HepG2 (cell line): ENCODE data around the gene RFX2. TPM values are rescaled to one million over a fixed set of nuclear protein-coding genes. Genes with fewer than 3 reads are reported as not detected.

Experiments used
- ATAC-seq: fragments of 200-7000 bp; cut with Tn5 transposase; 3 replicates; pipeline ENCODE4 v1.9.1; 2020; ENCODE audit warnings: mild to moderate bottlenecking, moderate library complexity
- BruUV-seq: library from RNA; stranded (reverse); fragments of 400-500 nt; replicated peaks from 2 replicates; lab custom pipeline; 2021; lab: Mats Ljungman, UMichigan
- CTCF ChIA-PET: fragments of 300-600 bp; formaldehyde crosslinking; extraction: SDS; loops from one replicate; lab custom pipeline; 2021; ENCODE audit warnings: low total read pairs, inconsistent platforms, low intra/inter-chr PET ratio; lab: Yijun Ruan, JAX
- POLR2A ChIA-PET: fragments of 350-600 bp; sonication (Branson Sonifier 250); formaldehyde crosslinking; loops from one replicate; lab custom pipeline; 2020; ENCODE audit warnings: antibody characterized with exemption, inconsistent platforms; lab: Yijun Ruan, JAX
- DNase-seq: peaks from one replicate; pipeline ENCODE4 v3.0.0-alpha.2; 2015; ENCODE audit warnings: low spot score
- FAIRE-seq: peaks from 3 replicates; lab custom pipeline; 2011; peaks lifted over from hg19 to GRCh38; lab: Jason Lieb, UNC
- H2AFZ ChIP-seq: one replicate; pipeline ENCODE4 v1.6.1; 2011; ENCODE audit warnings: low read length, inconsistent platforms
- H3K27ac ChIP-seq: fragments of 300-600 bp; 3 replicates; pipeline ENCODE4 v1.8.0; 2011; ENCODE audit warnings: mixed run types, mild to moderate bottlenecking, mixed read lengths, low read length, inconsistent platforms; ENCODE audit not compliant: insufficient read depth; ENCODE audit errors: extremely low read length
- H3K27me3 ChIP-seq, 2 experiments: fragments of 200-600 bp in 1 of 2; 2 replicates in 1 of 2; 3 replicates in 1 of 2; pipeline versions ENCODE4 v1.6.0 to v1.8.0; 2011; ENCODE audit warnings: low read length in 2 of 2, mild to moderate bottlenecking in 2 of 2, moderate library complexity in 2 of 2, inconsistent platforms in 1 of 2; ENCODE audit not compliant: insufficient read depth in 2 of 2, control insufficient read depth in 1 of 2
- H3K36me3 ChIP-seq, 2 experiments: fragments of 200-600 bp in 1 of 2; replicated peaks in 1 of 2; 2 replicates in 1 of 2; 3 replicates in 1 of 2; pipeline versions ENCODE4 v1.5.1 to v1.8.0; 2011; ENCODE audit warnings: low read length in 2 of 2, inconsistent platforms in 1 of 2; ENCODE audit not compliant: insufficient read depth in 2 of 2, control insufficient read depth in 1 of 2
- H3K4me1 ChIP-seq: 2 replicates; pipeline ENCODE4 v1.5.1; 2012; ENCODE audit warnings: low read length, inconsistent platforms; ENCODE audit not compliant: insufficient read depth
- H3K4me2 ChIP-seq: 2 replicates; pipeline ENCODE4 v1.6.0; 2011; ENCODE audit warnings: low read depth, low read length, inconsistent platforms
- H3K4me3 ChIP-seq, 3 experiments: fragments of 200-600 bp in 1 of 3; sonication (generic), shearing (Covaris generic) in 1 of 3; replicated peaks in 1 of 3; 2 replicates each; pipeline ENCODE4 v1.5.1; 2011 to 2016; ENCODE audit warnings: low read length in 3 of 3, inconsistent platforms in 2 of 3, low read depth in 2 of 3, mild to moderate bottlenecking in 2 of 3, control low read depth in 1 of 3, mixed read lengths in 1 of 3; ENCODE audit not compliant: insufficient read depth in 1 of 3
- H3K79me2 ChIP-seq: one replicate; pipeline ENCODE4 v1.6.1; 2011; ENCODE audit warnings: low read length, inconsistent platforms; ENCODE audit not compliant: insufficient read depth
- H3K9ac ChIP-seq: 2 replicates; pipeline ENCODE4 v1.6.0; 2011; ENCODE audit warnings: mild to moderate bottlenecking, low read depth, low read length, inconsistent platforms; ENCODE audit not compliant: insufficient read depth
- H3K9me3 ChIP-seq: 2 replicates; pipeline ENCODE4 v1.5.1; 2012; ENCODE audit warnings: mild to moderate bottlenecking, low read length
- H4K20me1 ChIP-seq: 2 replicates; pipeline ENCODE4 v1.6.0; 2011; ENCODE audit warnings: inconsistent platforms, mild to moderate bottlenecking, low read length, moderate library complexity; ENCODE audit not compliant: insufficient read depth
- HNRNPH1 ChIP-seq: fragments of 200-400 bp; formaldehyde crosslinking; optimal IDR thresholded peaks from 2 replicates; pipeline ENCODE3; 2017; ENCODE audit warnings: mild to moderate bottlenecking, low read depth, low read length
- PHF21A ChIP-seq: sonication (generic); formaldehyde crosslinking; IDR thresholded peaks from 2 replicates; pipeline ENCODE4 v1.5.0; 2020; ENCODE audit warnings: mild to moderate bottlenecking, missing genetic modification reagents
- ZNF101 ChIP-seq: sonication (generic); formaldehyde crosslinking; IDR thresholded peaks from 2 replicates; pipeline ENCODE4 v1.4.0; 2020; ENCODE audit warnings: mild to moderate bottlenecking, low read depth, missing genetic modification reagents, borderline replicate concordance
- ZNF432 ChIP-seq: sonication (generic); formaldehyde crosslinking; IDR thresholded peaks from 2 replicates; pipeline ENCODE4 v1.5.0; 2020; ENCODE audit warnings: missing genetic modification reagents, mild to moderate bottlenecking, borderline replicate concordance
- WGBS: methylation state at CpG from one replicate; pipeline ENCODE4 v1.1.6; 2017; ENCODE audit warnings: low lambda C conversion rate; 5-methylcytosine and 5-hydroxymethylcytosine counted together
- in situ Hi-C: cut with HindIII; loops from 2 replicates; pipeline ENCODE4 v1.10.0; 2017; ENCODE audit warnings: low pct_unique_long_range_greater_than_20kb; ENCODE audit not compliant: extremely low pct_ligation_motif_present
- intact Hi-C: fragments of 100-400 bp; cut with micrococcal nuclease; formaldehyde crosslinking; loops from one replicate; pipeline ENCODE4 v1.10.0; 2022; ENCODE audit not compliant: unreplicated experiment
- polyA plus RNA-seq, 8 experiments: library from polyadenylated mRNA; depleted of rRNA in 3 of 8; stranded (reverse) in 7 of 8; unstranded in 1 of 8; fragments of >200 nt; fragmentation: Illumina TruSeq in 4 of 8; extraction: Trizol in 4 of 8; gene quantifications; 2 replicates each; pipeline versions ENCODE4 v1.2.1 to v1.2.3, GENCODE V29; 2011 to 2016; ENCODE audit warnings: low read depth in 4 of 8, missing spikeins in 1 of 8, mixed read lengths in 1 of 8; ENCODE audit not compliant: insufficient read depth in 1 of 8
- total RNA-seq, 5 experiments: library from RNA; depleted of rRNA; stranded (reverse); fragments of >200 nt; fragmentation: Illumina TruSeq; extraction: Trizol; gene quantifications; 2 replicates each; pipeline ENCODE4 v1.2.3, GENCODE V29; 2016; ENCODE audit warnings: low read depth in 1 of 5
- TF ChIP-seq, protein P1 (sequence below): sonication (generic); formaldehyde crosslinking; IDR thresholded peaks from 2 replicates; pipeline ENCODE4 v1.4.0; 2020; ENCODE audit warnings: missing genetic modification reagents
- TF ChIP-seq, protein P2 (sequence below): sonication (generic); formaldehyde crosslinking; IDR thresholded peaks from 2 replicates; pipeline ENCODE4 v1.5.0; 2020; ENCODE audit warnings: mild to moderate bottlenecking, missing genetic modification reagents, borderline replicate concordance

The RFX2 gene
- total and polyA plus RNA-seq, 2 of the 13 experiments (the other 11 are each of a cell fraction or from before 2014, with no cell fraction given), result 2.8 to 3.3 TPM

DNA sequence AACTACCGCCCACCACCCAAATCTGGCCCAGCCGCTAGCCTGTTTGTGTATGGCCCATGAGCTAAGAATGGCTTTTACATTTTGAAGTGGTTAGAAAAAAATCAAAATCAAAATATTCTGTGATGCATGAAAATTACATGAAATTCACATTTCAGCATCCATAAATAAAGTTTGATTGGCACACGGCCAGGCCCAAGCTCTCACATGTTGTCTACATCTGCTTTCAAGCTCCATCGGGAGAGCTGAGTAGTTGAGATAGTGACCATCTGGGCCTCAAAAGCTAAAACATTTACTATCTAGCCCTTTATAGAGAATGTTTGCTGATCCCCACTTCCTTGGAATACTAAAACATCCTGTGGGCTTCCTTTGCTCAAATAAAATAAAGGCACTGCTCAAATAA, 14.5 kb downstream of the RFX2 start:
- H3K27me3 ChIP-seq, result 0 out of 5 replicates have a peak, but pooled peaks cover 0 to 3% of the 10 kb centered on the region in 2 experiments
- intact Hi-C loops (no loop called here), in situ Hi-C loops (no loop called here)
- TF ChIP-seq, protein P1, sequence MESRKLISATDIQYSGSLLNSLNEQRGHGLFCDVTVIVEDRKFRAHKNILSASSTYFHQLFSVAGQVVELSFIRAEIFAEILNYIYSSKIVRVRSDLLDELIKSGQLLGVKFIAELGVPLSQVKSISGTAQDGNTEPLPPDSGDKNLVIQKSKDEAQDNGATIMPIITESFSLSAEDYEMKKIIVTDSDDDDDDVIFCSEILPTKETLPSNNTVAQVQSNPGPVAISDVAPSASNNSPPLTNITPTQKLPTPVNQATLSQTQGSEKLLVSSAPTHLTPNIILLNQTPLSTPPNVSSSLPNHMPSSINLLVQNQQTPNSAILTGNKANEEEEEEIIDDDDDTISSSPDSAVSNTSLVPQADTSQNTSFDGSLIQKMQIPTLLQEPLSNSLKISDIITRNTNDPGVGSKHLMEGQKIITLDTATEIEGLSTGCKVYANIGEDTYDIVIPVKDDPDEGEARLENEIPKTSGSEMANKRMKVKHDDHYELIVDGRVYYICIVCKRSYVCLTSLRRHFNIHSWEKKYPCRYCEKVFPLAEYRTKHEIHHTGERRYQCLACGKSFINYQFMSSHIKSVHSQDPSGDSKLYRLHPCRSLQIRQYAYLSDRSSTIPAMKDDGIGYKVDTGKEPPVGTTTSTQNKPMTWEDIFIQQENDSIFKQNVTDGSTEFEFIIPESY (CRISPR knock-in tag), result no peak
- TF ChIP-seq, protein P2, sequence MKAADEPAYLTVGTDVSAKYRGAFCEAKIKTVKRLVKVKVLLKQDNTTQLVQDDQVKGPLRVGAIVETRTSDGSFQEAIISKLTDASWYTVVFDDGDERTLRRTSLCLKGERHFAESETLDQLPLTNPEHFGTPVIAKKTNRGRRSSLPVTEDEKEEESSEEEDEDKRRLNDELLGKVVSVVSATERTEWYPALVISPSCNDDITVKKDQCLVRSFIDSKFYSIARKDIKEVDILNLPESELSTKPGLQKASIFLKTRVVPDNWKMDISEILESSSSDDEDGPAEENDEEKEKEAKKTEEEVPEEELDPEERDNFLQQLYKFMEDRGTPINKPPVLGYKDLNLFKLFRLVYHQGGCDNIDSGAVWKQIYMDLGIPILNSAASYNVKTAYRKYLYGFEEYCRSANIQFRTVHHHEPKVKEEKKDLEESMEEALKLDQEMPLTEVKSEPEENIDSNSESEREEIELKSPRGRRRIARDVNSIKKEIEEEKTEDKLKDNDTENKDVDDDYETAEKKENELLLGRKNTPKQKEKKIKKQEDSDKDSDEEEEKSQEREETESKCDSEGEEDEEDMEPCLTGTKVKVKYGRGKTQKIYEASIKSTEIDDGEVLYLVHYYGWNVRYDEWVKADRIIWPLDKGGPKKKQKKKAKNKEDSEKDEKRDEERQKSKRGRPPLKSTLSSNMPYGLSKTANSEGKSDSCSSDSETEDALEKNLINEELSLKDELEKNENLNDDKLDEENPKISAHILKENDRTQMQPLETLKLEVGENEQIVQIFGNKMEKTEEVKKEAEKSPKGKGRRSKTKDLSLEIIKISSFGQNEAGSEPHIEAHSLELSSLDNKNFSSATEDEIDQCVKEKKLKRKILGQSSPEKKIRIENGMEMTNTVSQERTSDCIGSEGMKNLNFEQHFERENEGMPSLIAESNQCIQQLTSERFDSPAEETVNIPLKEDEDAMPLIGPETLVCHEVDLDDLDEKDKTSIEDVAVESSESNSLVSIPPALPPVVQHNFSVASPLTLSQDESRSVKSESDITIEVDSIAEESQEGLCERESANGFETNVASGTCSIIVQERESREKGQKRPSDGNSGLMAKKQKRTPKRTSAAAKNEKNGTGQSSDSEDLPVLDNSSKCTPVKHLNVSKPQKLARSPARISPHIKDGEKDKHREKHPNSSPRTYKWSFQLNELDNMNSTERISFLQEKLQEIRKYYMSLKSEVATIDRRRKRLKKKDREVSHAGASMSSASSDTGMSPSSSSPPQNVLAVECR, result no peak
- TF ChIP-seq HNRNPH1 (no peak), ZNF432 (CRISPR knock-in tag) (no peak), PHF21A (no peak), ZNF101 (CRISPR knock-in tag) (no peak)
- H3K36me3 ChIP-seq, result no peaks in the 10 kb centered on the region
- POLR2A ChIA-PET, result no interaction called here
- H3K4me3 ChIP-seq, result no peak overlapping the region
- no peak overlapping the region for H3K9ac ChIP-seq
- peaks cover 36% of the 10 kb centered on the region for H3K4me1 ChIP-seq
- no peak for FAIRE-seq
- no peak for ATAC-seq
- no peak overlapping the region for H3K4me2 ChIP-seq
- H3K79me2 ChIP-seq, result no peaks in the 10 kb centered on the region
- no peaks in the 10 kb centered on the region for H3K9me3 ChIP-seq
- no peak overlapping the region for H3K27ac ChIP-seq
- no peaks in the 10 kb centered on the region for H4K20me1 ChIP-seq
- CTCF ChIA-PET, result no interaction called here
- WGBS, result 81% methylated on average over 4 of the region's 4 CpGs
- no TSS peak for BruUV-seq
- no peak for DNase-seq
- H2AFZ ChIP-seq, result no peak overlapping the region
